Activated CD4-positive, alpha-beta T cell treated with anti-CD3 and anti-CD28 coated beads, Interleukin-2, amount 10 ng/mL, durations not matched to agents 7 days and 5 days (primary cell): ENCODE measurements around the gene PTPN1. TPM values are rescaled to one million over a fixed set of nuclear protein-coding genes. Genes with fewer than 3 reads are reported as not detected.
"Not testable (repeated sequence)": the region's sequence is repeated elsewhere in the genome, so short reads cannot be mapped to it uniquely, and the experiment has no call there.

ENCODE experiments used
- CTCF ChIA-PET: fragments of 350-600 bp; sonication (Branson Sonifier 250); formaldehyde crosslinking; loops from one replicate; lab custom pipeline; 2021; ENCODE audit warnings: antibody characterized with exemption; lab: Charles Lee
- POLR2A ChIA-PET: fragments of 350-600 bp; sonication (Branson Sonifier 250); formaldehyde crosslinking; loops from one replicate; lab custom pipeline; 2021; ENCODE audit warnings: antibody characterized with exemption; lab: Charles Lee
- DNase-seq: peaks from one replicate; pipeline ENCODE4 v3.0.0-alpha.2; 2020
- H3K27ac Mint-ChIP-seq: one replicate; pipeline ENCODE4 v1.8.0; 2021; ENCODE audit warnings: mild to moderate bottlenecking, moderate library complexity, mixed read lengths
- H3K27me3 Mint-ChIP-seq: one replicate; pipeline ENCODE4 v1.8.0; 2021; ENCODE audit warnings: mixed read lengths
- H3K36me3 Mint-ChIP-seq: one replicate; pipeline ENCODE4 v1.8.0; 2021; ENCODE audit warnings: low read depth, mixed read lengths
- H3K4me1 Mint-ChIP-seq: one replicate; pipeline ENCODE4 v1.8.0; 2021; ENCODE audit warnings: mixed read lengths
- H3K4me3 Mint-ChIP-seq: one replicate; pipeline ENCODE4 v1.8.0; 2021; ENCODE audit warnings: mild to moderate bottlenecking, moderate library complexity, mixed read lengths
- H3K9me3 Mint-ChIP-seq: one replicate; pipeline ENCODE4 v1.8.0; 2021; ENCODE audit warnings: mixed read lengths
- total RNA-seq, 2 experiments: library from RNA; stranded (reverse); gene quantifications; one replicate each; pipeline ENCODE4 v1.2.3, GENCODE V29; 2021

Gene PTPN1
- total RNA-seq, 2 experiments from 2014 or later: 66.4 to 75.3 TPM

- no peak for DNase-seq
- Mint-ChIP-seq H3K9me3 (no peaks in the 10 kb centered on the region), H3K27ac (no peak overlapping the region), H3K36me3 (peaks cover 5% of the 10 kb centered on the region), H3K27me3 (no peaks in the 10 kb centered on the region), H3K4me3 (no peak overlapping the region), H3K4me1 (peaks cover 23% of the 10 kb centered on the region)
- POLR2A ChIA-PET: no interaction called here
- CTCF ChIA-PET: interaction anchor here (0.8 to 1.8 kb wide), 5 partner anchors 19 to 58 kb away, joined by 3 to 7 read pairs (median 3); no protein-coding TSS in a partner anchor
Measured at GRCh38 chr20:50506270-50506579, 4.0 kb upstream of the PTPN1 start.

DNA sequence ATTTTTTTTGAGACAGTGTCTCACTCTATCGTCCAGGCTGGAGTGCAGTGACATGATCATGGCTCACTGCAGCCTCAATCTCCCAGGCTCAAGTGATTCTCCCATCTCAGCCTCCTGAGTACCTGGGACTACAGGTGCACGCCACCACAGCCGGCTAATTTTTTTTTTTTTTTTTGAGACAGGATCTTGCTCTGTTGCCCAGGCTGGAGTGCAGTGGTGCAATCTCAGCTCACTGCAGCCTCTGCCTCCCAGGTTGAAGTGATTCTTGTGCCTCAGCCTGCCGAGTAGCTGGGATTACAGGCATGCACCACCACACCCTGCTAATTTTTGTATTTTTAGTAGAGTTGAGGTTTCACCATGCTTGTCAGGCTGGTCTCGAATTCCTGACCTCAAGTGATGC is 2.4 kb upstream of the PTPN1 start:
- DNase-seq, H3K36me3 Mint-ChIP-seq, H3K27me3 Mint-ChIP-seq, H3K9me3 Mint-ChIP-seq, CTCF ChIA-PET, POLR2A ChIA-PET, H3K4me3 Mint-ChIP-seq, H3K27ac Mint-ChIP-seq: not testable (repeated sequence)
- peaks cover 31% of the 10 kb centered on the region for H3K4me1 Mint-ChIP-seq

DNA sequence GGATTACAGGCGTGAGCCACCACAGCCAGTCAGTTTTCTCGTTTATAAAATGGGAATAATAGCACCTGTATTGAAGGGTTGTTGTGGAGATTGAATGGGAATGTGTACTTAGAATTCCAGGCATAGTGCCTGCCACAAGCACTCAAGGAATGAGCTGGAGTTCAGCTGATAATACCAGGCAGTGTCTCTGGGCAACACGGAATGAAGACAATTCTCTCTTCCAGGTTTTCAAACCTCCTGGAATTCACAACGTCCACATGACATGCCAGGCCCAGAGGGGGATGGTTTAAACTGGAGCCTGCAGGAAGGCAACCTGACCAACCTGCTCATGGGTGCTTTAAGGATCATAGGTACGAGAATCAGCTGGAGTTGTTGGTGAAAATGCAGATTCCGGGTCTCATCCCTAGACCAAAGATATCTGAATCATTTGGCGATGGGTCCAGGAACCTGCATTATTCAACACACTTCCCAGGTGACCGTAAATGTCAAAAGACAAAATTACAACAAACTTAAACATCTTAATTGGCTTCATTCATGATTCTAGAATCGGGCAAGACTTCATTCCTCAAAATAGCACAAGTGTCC is 1.9 kb upstream of the PTPN1 start:
- CTCF ChIA-PET: interaction anchor here (2.0 kb wide), 1 partner anchor 43 kb away, joined by 4 read pairs; no protein-coding TSS in a partner anchor
- no peak overlapping the region for H3K27ac Mint-ChIP-seq
- peaks cover 10% of the 10 kb centered on the region for H3K36me3 Mint-ChIP-seq
- no peaks in the 10 kb centered on the region for H3K27me3 Mint-ChIP-seq
- H3K4me3 Mint-ChIP-seq: no peak overlapping the region
- peaks cover 36% of the 10 kb centered on the region for H3K4me1 Mint-ChIP-seq
- DNase-seq: no peak
- POLR2A ChIA-PET: no interaction called here
- no peaks in the 10 kb centered on the region for H3K9me3 Mint-ChIP-seq

GRCh38 chr20:50510706-50511542 is 741 bp downstream of the PTPN1 start:
- peak; percentile 17 for DNase-seq
- peaks cover 33% of the 10 kb centered on the region for H3K36me3 Mint-ChIP-seq
- peak overlapping the region; percentile 88 for H3K27ac Mint-ChIP-seq
- CTCF ChIA-PET: interaction anchor here (0.6 to 1.7 kb wide), 10 partner anchors 10 to 440 kb away, joined by 3 to 7 read pairs (median 3); no protein-coding TSS in a partner anchor
- H3K9me3 Mint-ChIP-seq: no peaks in the 10 kb centered on the region
- H3K4me1 Mint-ChIP-seq: peaks cover 52% of the 10 kb centered on the region
- POLR2A ChIA-PET: interaction anchor here (0.6 to 1.9 kb wide), 2 partner anchors 27 to 68 kb away, joined by 4 to 8 read pairs; no protein-coding TSS in a partner anchor
- H3K4me3 Mint-ChIP-seq: peak overlapping the region; percentile 96
- no peaks in the 10 kb centered on the region for H3K27me3 Mint-ChIP-seq

DNA sequence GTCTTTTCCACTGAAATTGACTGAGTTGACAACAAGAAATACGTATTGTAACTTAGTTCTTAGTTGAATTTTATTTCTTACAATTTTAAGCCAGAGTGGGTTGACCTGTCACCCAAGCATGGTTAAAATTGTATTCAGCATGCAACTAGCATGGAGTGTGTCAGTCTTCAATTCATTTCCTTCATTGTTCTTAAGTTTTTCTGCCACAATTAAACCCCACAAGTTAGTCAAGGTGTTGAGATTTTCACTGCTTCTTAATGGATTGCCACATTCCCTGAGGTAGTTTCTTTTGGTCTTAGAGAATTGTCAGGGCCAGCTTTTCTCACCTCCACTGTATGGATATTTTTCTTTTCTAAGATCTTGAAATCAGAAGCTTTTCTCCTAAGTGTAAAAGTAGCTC is 2.1 kb downstream of the PTPN1 start:
- peaks cover 37% of the 10 kb centered on the region for H3K36me3 Mint-ChIP-seq
- H3K27me3 Mint-ChIP-seq: no peaks in the 10 kb centered on the region
- H3K27ac Mint-ChIP-seq: peak overlapping the region; percentile 93
- ChIA-PET CTCF (interaction anchor here (0.7 to 2.1 kb wide), 8 partner anchors 10 to 76 kb away, joined by 3 to 7 read pairs (median 4); no protein-coding TSS in a partner anchor), POLR2A (no interaction called here)
- no peak for DNase-seq
- no peaks in the 10 kb centered on the region for H3K9me3 Mint-ChIP-seq
- peaks cover 65% of the 10 kb centered on the region for H3K4me1 Mint-ChIP-seq
- peak overlapping the region; percentile 96 for H3K4me3 Mint-ChIP-seq

GRCh38 chr20:50513169-50514034 is 3.2 kb downstream of the PTPN1 start:
- Mint-ChIP-seq H3K4me1 (peaks cover 74% of the 10 kb centered on the region), H3K9me3 (no peaks in the 10 kb centered on the region), H3K4me3 (peak overlapping the region; percentile 96), H3K36me3 (peaks cover 44% of the 10 kb centered on the region), H3K27me3 (no peaks in the 10 kb centered on the region), H3K27ac (peak overlapping the region; percentile 93)
- DNase-seq: no peak
- ChIA-PET POLR2A (interaction anchor here (1.1 kb wide), 1 partner anchor 48 kb away, joined by 4 read pairs; no protein-coding TSS in a partner anchor), CTCF (interaction anchor here (0.5 to 2.1 kb wide), 6 partner anchors 11 to 416 kb away, joined by 3 to 5 read pairs (median 3); no protein-coding TSS in a partner anchor)

DNA sequence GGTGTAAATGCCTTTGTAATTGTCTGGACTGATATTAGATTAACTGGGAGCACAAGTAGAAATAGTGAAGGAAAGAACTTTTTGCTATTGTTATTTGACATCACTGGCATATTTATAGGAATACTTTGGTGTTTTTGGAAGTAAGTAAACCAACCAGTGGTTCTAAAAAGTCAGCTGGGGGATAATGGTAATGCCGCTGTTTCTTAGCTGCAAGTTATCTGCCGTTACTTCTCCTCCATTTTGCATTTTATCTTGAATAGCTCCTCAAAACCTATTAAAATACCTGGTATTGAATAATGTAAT is 3.8 kb downstream of the PTPN1 start:
- no peak for DNase-seq
- ChIA-PET POLR2A (interaction anchor here (1.1 kb wide), 1 partner anchor 47 kb away, joined by 4 read pairs; no protein-coding TSS in a partner anchor), CTCF (interaction anchor here (1.2 to 2.1 kb wide), 2 partner anchors 36 to 61 kb away, joined by 3 to 5 read pairs; no protein-coding TSS in a partner anchor)
- Mint-ChIP-seq H3K4me3 (peak overlapping the region; percentile 96), H3K36me3 (peaks cover 46% of the 10 kb centered on the region), H3K27ac (peak overlapping the region; percentile 93), H3K4me1 (peaks cover 74% of the 10 kb centered on the region), H3K27me3 (no peaks in the 10 kb centered on the region), H3K9me3 (no peaks in the 10 kb centered on the region)

DNA sequence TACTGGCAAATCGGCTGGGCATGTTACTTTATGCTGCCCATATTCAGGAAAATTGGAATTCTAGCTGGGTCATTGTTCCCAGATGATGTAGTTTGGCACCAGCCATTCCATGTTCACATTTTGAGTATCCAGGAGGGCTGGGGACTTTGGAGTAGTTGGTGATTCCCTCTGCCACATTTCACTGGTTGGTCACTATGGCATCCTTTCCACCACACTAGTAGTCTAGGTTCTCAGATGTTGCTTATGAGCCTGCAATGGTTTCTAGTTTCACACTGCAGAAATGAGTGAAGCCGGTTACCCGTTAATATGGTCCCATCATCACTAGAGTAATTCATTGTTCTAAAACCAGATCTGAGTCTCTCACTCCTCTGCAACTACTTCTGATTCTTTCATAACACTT is 4.6 kb downstream of the PTPN1 start:
- no peak for DNase-seq
- peak overlapping the region; percentile 93 for H3K27ac Mint-ChIP-seq
- ChIA-PET POLR2A (no interaction called here), CTCF (interaction anchor here (1.0 to 2.1 kb wide), 2 partner anchors 31 to 36 kb away, joined by 3 to 5 read pairs; no protein-coding TSS in a partner anchor)
- no peaks in the 10 kb centered on the region for H3K9me3 Mint-ChIP-seq
- peaks cover 77% of the 10 kb centered on the region for H3K4me1 Mint-ChIP-seq
- H3K4me3 Mint-ChIP-seq: peak overlapping the region; percentile 96
- H3K36me3 Mint-ChIP-seq: peaks cover 52% of the 10 kb centered on the region
- no peaks in the 10 kb centered on the region for H3K27me3 Mint-ChIP-seq

DNA sequence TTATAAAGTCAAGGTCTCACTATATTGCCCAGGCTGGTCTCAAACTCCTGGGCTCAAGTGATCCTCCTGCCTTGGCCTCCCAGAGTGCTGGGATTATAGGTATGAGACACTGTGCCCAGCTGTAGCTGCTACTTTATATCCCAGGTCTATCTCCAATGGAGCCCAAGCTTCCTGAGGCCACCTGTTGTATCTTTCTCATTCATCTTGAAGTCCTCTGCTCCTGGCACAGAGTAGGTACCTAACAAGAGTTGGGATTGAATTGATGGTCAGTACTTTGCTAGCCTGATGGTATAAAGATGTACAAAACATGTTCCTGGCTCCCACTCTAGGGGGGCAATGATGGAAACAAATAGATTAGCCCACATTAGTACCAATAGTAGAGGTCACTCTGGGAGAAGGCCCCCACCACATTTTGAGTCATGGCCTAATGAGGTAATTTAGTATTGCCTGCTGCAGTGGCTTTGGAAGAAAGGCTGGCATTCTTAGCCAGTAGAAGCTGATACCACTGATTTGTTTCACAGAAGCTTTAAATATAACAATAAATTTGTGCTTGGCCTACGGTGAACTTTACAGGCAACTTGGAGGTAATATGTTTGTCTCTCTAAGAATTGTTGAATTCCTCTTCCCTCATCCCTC is 5.4 kb downstream of the PTPN1 start:
- Mint-ChIP-seq H3K4me3 (peak overlapping the region; percentile 66), H3K36me3 (peaks cover 57% of the 10 kb centered on the region), H3K27me3 (no peaks in the 10 kb centered on the region), H3K4me1 (peaks cover 83% of the 10 kb centered on the region), H3K9me3 (no peaks in the 10 kb centered on the region), H3K27ac (peak overlapping the region; percentile 93)
- no peak for DNase-seq
- ChIA-PET CTCF (interaction anchor here (0.6 to 1.5 kb wide), 7 partner anchors 10 to 394 kb away, joined by 3 to 7 read pairs (median 3); no protein-coding TSS in a partner anchor), POLR2A (no interaction called here)

- H3K27me3 Mint-ChIP-seq: no peaks in the 10 kb centered on the region
- H3K36me3 Mint-ChIP-seq: peaks cover 55% of the 10 kb centered on the region
- DNase-seq: no peak
- CTCF ChIA-PET: interaction anchor here (0.8 to 1.5 kb wide), 8 partner anchors 9 to 394 kb away, joined by 3 to 7 read pairs (median 3); no protein-coding TSS in a partner anchor
- H3K9me3 Mint-ChIP-seq: no peaks in the 10 kb centered on the region
- POLR2A ChIA-PET: interaction anchor here (0.6 to 0.7 kb wide), 2 partner anchors 66 to 1641 kb away, joined by 3 to 4 read pairs; no protein-coding TSS in a partner anchor
- H3K27ac Mint-ChIP-seq: peak overlapping the region; percentile 93
- peak overlapping the region; percentile 66 for H3K4me3 Mint-ChIP-seq
- peaks cover 90% of the 10 kb centered on the region for H3K4me1 Mint-ChIP-seq
Measured at GRCh38 chr20:50516180-50516934, 6.2 kb downstream of the PTPN1 start.
